GM12864 (cell line): ENCODE results near the gene MRTO4.
"Not testable (repeated sequence)": the region's sequence is repeated elsewhere in the genome, so short reads cannot be mapped to it uniquely, and the experiment has no call there.

Experiments
- DNase-seq: peaks from one replicate; pipeline ENCODE4 v3.0.0-alpha.2; 2011; ENCODE audit warnings: low read depth
- H3K4me3 ChIP-seq: 2 replicates; pipeline ENCODE4 v1.5.1; 2011; ENCODE audit warnings: mild to moderate bottlenecking, low read depth, low read length, control low read depth
- TF ChIP-seq, protein P1 (sequence below): IDR thresholded peaks from 2 replicates; pipeline ENCODE4 v1.5.1; 2011; ENCODE audit warnings: low read depth, mild to moderate bottlenecking, moderate library complexity, low read length, control low read depth, inconsistent platforms; ENCODE audit errors: missing control alignments

The MRTO4 gene

DNA sequence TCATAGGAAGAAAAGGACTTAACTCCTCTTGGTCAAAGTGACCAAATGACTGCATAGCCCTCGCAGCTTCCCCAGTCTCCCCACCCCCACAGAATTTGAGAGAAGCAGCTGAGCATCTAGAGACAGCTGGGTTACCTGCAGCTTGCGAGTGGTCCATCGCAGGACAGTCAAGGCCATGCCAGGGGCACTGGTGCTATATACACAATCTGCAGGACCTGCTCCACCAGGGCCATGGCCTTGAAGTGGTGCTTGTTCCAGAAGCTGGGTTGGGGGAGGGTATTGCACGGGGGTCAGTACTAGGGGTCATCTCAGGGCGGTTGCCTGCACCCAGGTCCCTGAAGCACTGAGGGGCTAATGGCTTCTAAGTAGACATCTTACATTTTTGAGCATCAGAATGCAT lies 10.4 kb downstream of the MRTO4 start:
- no peak overlapping the region for H3K4me3 ChIP-seq
- TF ChIP-seq, protein P1, sequence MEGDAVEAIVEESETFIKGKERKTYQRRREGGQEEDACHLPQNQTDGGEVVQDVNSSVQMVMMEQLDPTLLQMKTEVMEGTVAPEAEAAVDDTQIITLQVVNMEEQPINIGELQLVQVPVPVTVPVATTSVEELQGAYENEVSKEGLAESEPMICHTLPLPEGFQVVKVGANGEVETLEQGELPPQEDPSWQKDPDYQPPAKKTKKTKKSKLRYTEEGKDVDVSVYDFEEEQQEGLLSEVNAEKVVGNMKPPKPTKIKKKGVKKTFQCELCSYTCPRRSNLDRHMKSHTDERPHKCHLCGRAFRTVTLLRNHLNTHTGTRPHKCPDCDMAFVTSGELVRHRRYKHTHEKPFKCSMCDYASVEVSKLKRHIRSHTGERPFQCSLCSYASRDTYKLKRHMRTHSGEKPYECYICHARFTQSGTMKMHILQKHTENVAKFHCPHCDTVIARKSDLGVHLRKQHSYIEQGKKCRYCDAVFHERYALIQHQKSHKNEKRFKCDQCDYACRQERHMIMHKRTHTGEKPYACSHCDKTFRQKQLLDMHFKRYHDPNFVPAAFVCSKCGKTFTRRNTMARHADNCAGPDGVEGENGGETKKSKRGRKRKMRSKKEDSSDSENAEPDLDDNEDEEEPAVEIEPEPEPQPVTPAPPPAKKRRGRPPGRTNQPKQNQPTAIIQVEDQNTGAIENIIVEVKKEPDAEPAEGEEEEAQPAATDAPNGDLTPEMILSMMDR: no peak
- DNase-seq: no peak

DNA sequence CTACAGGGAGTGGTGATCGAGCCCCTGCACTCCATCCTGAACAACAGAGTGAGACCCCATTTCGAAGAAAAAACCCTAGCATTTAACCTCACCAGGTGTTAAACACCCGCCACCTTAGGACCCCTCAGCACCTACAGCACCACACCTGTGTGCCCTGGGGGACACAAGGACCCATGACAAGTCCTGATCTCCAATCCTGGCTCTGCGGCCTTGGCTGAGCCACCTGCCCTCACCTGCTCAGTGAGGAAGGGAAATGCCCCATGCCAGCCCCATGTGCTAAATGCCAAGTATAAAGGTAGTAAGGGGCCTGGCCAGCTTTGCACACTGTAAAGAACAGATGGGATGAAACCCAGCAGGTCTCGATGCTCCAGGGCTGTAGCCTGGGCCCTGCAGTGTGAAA lies 11.1 kb downstream of the MRTO4 start:
- TF ChIP-seq, protein P1: no peak
- H3K4me3 ChIP-seq: no peak overlapping the region
- DNase-seq: no peak

DNA sequence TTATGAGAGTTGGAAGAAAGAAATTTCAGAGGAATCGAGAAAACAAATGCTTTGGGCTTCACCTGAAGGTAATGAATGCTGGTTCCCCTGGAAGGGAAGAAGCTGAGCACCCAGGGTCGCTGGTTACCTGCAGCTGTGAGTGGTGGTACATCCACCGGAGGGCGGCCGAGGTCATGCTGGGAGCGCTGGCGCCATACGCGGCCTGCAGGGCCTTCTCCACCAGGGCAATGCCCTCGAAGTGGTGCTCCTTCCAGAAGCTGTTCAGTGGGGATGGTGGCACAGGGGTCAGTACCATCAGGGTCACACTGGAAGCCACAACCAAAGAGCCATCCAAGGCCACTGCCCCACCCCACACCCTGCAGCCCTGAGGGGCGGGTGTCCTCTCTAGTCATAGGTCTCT lies 16.8 kb downstream of the MRTO4 start:
- no peak overlapping the region for H3K4me3 ChIP-seq
- DNase-seq: no peak
- TF ChIP-seq, protein P1: no peak

DNA sequence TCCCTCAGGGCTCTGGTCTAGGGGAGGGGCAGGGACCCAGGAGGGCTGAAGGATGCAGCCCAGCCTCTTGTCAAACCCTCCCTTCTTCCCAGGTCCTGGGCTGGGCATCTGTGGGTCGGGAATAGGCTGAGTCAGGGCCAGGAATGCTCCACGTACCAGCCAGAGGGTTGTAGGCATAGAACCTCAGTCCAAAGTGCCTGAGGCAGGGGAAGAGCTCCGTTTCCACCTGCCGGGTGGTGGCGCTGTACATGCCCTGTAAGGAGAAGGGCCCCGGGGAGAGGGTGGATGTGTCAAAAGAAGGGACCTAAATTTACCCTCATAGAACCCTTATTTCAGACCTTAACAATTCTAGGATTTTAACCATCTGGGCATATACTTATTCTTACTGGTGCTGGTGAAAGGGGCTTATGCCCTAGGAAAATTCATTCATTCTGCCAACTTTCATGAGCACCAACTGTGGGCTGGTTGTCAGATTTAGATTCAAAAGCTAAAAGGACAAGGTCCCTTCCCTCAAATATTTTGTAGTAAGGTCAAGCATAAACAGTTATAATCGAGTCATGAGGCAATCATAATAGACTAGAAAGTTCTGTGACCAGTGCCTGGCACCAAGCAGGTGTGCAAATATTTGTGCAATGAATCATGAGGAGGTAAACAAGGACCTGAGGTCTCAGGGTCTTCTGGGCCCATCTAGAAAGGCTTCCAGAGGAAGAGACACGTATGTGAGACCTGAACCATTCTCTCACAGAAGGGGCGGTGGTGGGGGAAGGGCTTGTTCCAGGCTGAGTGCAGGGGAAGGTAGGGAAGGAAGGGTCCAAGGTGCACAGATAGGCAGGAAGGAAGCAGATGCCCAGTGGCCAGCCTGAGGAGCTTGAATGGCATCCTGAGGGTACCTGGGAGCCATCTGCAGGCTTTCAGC lies 18.1 kb downstream of the MRTO4 start:
- DNase-seq: not testable (repeated sequence)
- TF ChIP-seq, protein P1: peak; percentile 31

DNA sequence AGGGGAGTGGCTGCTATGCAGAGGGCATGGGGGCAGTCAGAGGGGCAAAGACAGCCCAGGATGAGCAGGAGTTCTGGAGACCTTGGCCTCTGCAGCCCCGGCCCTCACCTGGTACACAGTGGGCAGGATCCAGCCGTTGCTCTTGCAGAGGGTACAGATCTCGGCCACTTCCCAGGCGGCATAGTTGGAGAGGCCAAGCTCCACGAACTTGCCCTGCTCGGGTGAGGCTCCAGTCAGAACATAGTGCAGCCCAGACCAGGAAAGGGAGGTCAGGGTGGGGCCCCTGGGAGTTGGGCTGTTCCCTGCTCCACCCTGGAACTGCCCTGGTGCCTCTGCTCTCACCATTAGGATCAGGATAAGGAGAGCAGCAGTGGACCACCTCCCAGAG lies 18.7 kb downstream of the MRTO4 start:
- not testable (repeated sequence) for DNase-seq, H3K4me3 ChIP-seq

More for the DNA sequence above, 18.1 kb downstream of the MRTO4 start:
- not testable (repeated sequence) for H3K4me3 ChIP-seq

DNA sequence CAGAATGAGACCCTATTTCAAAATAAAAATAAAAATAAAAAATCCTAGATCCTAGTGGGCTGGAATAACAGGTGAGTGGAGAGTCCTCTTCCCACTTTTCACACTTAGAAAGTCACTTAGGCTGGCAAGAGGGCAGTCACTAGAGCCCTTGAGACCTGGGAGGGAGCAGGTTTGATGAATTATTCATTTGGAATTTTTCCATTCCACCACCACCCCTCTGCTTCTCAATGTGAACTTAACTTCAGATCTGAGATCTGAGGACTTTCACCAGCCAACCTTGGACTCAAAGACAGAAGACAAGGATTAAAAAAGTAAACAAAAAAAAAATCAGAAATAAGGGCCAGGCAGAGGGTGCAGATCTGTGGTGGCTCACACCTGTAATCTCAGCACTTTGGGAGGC lies 20.5 kb downstream of the MRTO4 start:
- DNase-seq: no peak
- TF ChIP-seq, protein P1: no peak
- no peak overlapping the region for H3K4me3 ChIP-seq

DNA sequence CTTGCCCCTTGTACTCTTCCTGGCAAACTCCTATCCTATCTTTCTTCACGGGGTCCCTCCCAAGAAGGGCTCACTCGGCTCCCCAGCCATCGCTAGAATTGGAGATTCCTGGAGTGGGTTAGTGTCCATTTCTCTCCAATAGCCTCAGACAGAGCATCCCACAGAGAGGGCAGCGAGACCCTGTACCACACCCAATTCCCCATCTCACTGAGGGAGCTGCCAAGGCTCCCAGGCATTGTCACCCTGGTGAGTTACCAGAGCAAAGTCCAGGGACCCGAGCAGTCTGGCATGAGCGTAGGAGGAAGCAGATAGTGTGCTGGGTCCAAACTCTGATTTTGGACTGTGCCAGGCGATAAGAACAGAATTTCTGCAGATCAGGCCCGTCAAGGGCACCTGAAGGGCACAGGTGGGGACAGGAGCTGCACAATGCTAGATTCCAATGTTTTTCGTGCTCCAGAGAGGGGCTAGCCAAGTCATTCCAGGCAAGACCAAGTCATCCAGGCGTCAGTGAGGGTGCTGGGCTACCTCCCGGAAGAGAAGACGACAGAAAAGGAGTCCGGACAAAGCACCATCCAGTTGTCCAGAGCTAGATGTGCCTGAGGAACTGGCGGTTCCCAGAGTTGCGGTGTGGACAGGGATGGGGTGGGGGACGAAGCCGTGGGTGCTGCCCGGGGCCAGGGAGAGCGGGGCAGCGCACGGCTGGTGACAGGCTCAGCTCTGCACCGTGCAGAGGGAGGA lies 21.7 kb downstream of the MRTO4 start:
- DNase-seq: no peak
- TF ChIP-seq, protein P1: no peak
- no peak overlapping the region for H3K4me3 ChIP-seq

DNA sequence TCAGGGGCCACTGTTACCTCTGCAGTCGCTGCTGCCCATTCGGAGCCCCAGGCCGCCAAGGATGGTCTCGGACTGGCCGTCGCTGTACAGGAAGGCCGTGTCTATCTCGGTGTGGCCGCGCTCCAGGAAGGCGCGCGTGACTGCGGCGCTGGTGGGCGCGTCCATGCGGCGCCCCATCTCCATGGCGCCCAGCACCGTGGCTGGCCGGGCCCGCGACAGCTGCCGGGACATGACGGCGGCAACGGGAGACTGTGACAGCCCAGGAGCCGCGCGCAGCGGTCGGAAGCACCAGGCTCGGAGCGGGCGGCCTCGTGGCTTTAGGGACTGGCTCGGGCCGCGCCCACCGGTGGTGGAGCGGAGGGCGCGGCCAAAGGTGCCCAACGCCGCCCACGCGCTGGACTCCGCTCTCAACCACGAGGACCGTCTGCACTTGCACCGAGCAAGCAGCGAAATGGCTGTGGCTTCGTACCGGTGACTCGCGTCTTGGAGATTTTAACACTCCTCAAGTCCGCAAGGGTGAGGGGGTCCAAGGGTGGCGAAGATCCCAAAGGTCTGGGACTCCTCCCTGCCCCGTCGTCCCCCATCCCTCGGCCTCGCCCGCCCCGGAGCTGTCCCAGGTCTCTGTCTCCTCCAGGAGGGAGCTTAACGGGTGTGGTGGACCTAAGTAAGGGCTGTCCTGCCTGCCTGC lies 22.4 kb downstream of the MRTO4 start:
- not testable (repeated sequence) for DNase-seq, H3K4me3 ChIP-seq
